Common myeloid progenitor, CD34-positive (primary cell): ENCODE data around the gene MS4A2.
"Not testable (repeated sequence)": the region's sequence is repeated elsewhere in the genome, so short reads cannot be mapped to it uniquely, and the experiment has no call there.

ENCODE experiments used
- CTCF ChIA-PET: fragments of 350-600 bp; sonication (Branson Sonifier 250); formaldehyde crosslinking; loops from one replicate; lab custom pipeline; 2021; ENCODE audit warnings: antibody characterized with exemption; lab: Charles Lee
- POLR2A ChIA-PET: fragments of 350-600 bp; sonication (Branson Sonifier 250); formaldehyde crosslinking; loops from one replicate; lab custom pipeline; 2021; ENCODE audit warnings: antibody characterized with exemption; lab: Charles Lee
- DNase-seq, 3 donors: peaks; one replicate each; pipeline versions ENCODE4 v3.0.0 to v3.0.0-alpha.2; 2013
- H3K27ac ChIP-seq, 2 experiments: 1 replicate in 1 of 2; 2 replicates in 1 of 2; pipeline ENCODE4 v1.7.0; 2013; ENCODE audit warnings: inconsistent platforms in 2 of 2, low read length in 2 of 2, mild to moderate bottlenecking in 2 of 2, low read depth in 1 of 2, moderate library complexity in 1 of 2; ENCODE audit not compliant: severe bottlenecking in 2 of 2, insufficient read depth in 1 of 2, poor library complexity in 1 of 2
- H3K27me3 ChIP-seq, 5 experiments: replicated peaks in 2 of 5; 1 replicate in 3 of 5; 2 replicates in 2 of 5; pipeline versions ENCODE4 v1.6.1 to v1.7.0; 2013; ENCODE audit warnings: low read length in 4 of 5, mild to moderate bottlenecking in 2 of 5, moderate library complexity in 2 of 5, inconsistent platforms in 1 of 5; ENCODE audit not compliant: insufficient read depth in 5 of 5, control insufficient read depth in 4 of 5
- H3K36me3 ChIP-seq, 4 experiments: 1 replicate in 2 of 4; 2 replicates in 2 of 4; pipeline versions ENCODE4 v1.6.1 to v1.7.0; 2013; ENCODE audit warnings: low read length in 3 of 4, control low read depth in 1 of 4, mild to moderate bottlenecking in 1 of 4; ENCODE audit not compliant: control insufficient read depth in 4 of 4, insufficient read depth in 4 of 4
- H3K4me1 ChIP-seq, 4 experiments: 1 replicate in 3 of 4; 2 replicates in 1 of 4; pipeline versions ENCODE4 v1.6.1 to v1.7.1; 2013; ENCODE audit warnings: low read length in 3 of 4, mild to moderate bottlenecking in 3 of 4, control low read depth in 1 of 4, inconsistent platforms in 1 of 4, moderate library complexity in 1 of 4; ENCODE audit not compliant: control insufficient read depth in 4 of 4, insufficient read depth in 4 of 4; ENCODE audit errors: control extremely low read depth in 1 of 4
- H3K4me3 ChIP-seq, 7 experiments: 1 replicate in 4 of 7; 2 replicates in 3 of 7; pipeline versions ENCODE4 v1.5.1 to v1.7.0; 2013; ENCODE audit warnings: mild to moderate bottlenecking in 7 of 7, low read length in 6 of 7, moderate library complexity in 6 of 7, inconsistent platforms in 2 of 7, low read depth in 2 of 7, control low read depth in 1 of 7; ENCODE audit not compliant: insufficient read depth in 4 of 7, control insufficient read depth in 1 of 7; ENCODE audit errors: extremely low read depth in 1 of 7
- H3K9me3 ChIP-seq, 5 experiments: 1 replicate in 4 of 5; 2 replicates in 1 of 5; pipeline versions ENCODE4 v1.6.1 to v1.7.1; 2013; ENCODE audit warnings: low read length in 4 of 5, mild to moderate bottlenecking in 2 of 5, inconsistent platforms in 1 of 5, low read depth in 1 of 5, moderate library complexity in 1 of 5; ENCODE audit not compliant: control insufficient read depth in 4 of 5, insufficient read depth in 2 of 5; ENCODE audit errors: control extremely low read depth in 1 of 5
- WGBS: methylation state at CpG from one replicate; pipeline ENCODE4 v1.1.5; 2013; ENCODE audit not compliant: insufficient coverage; 5-methylcytosine and 5-hydroxymethylcytosine counted together

MS4A2 gene

GRCh38 chr11:60064111-60064510 is 24.4 kb upstream of the MS4A2 start:
- CTCF ChIA-PET, result no interaction called here
- POLR2A ChIA-PET, result no interaction called here
- H3K27ac ChIP-seq, result no peak overlapping the region
- H3K4me3 ChIP-seq, result peak overlapping the region in 1 of 7 experiments; percentile 30
- H3K4me1 ChIP-seq, result peaks cover 4 to 13% (median 10%) of the 10 kb centered on the region in 4 experiments
- no peaks in the 10 kb centered on the region for H3K9me3 ChIP-seq
- WGBS, result no CpG with 5 or more reads among the region's 1 CpG
- H3K36me3 ChIP-seq, result no peaks in the 10 kb centered on the region
- H3K27me3 ChIP-seq, result no peaks in the 10 kb centered on the region
- DNase-seq, result peak; percentile 46 to 80 (median 66)

GRCh38 chr11:60065801-60066200 is 22.7 kb upstream of the MS4A2 start:
- Histone ChIP-seq H3K27ac (no peak overlapping the region), H3K4me3 (no peak overlapping the region), H3K9me3 (no peaks in the 10 kb centered on the region), H3K4me1 (peaks cover 8 to 18% (median 12%) of the 10 kb centered on the region in 4 experiments), H3K27me3 (no peaks in the 10 kb centered on the region), H3K36me3 (no peaks in the 10 kb centered on the region)
- no peak for DNase-seq
- WGBS, result 100% methylated on average over 1 of the region's 1 CpG
- ChIA-PET CTCF (no interaction called here), POLR2A (no interaction called here)

GRCh38 chr11:60069450-60069849 is 19.0 kb upstream of the MS4A2 start:
- POLR2A ChIA-PET, result no interaction called here
- Histone ChIP-seq H3K27ac (no peak overlapping the region), H3K36me3 (no peaks in the 10 kb centered on the region), H3K9me3 (no peaks in the 10 kb centered on the region), H3K4me1 (peaks cover 5 to 10% (median 8%) of the 10 kb centered on the region in 4 experiments), H3K27me3 (no peaks in the 10 kb centered on the region), H3K4me3 (no peak overlapping the region)
- CTCF ChIA-PET, result interaction anchor here (1.0 kb wide), 1 partner anchor 18 kb away, joined by 3 read pairs; no protein-coding TSS in a partner anchor
- no peak for DNase-seq
- 0% methylated on average over 1 of the region's 2 CpGs for WGBS

GRCh38 chr11:60071644-60072043 is 16.8 kb upstream of the MS4A2 start:
- POLR2A ChIA-PET, result interaction anchor here (0.6 kb wide), 1 partner anchor 20 kb away, joined by 3 read pairs; no protein-coding TSS in a partner anchor
- H3K27ac ChIP-seq, CTCF ChIA-PET, H3K4me3 ChIP-seq, H3K9me3 ChIP-seq, H3K27me3 ChIP-seq, H3K36me3 ChIP-seq: not testable (repeated sequence)
- 92% methylated on average over 2 of the region's 6 CpGs for WGBS
- DNase-seq, result peak in 1 of 3 donors; percentile 57
- peaks cover 0 to 11% (median 6%) of the 10 kb centered on the region in 4 experiments for H3K4me1 ChIP-seq

GRCh38 chr11:60077216-60077817 is 11.1 kb upstream of the MS4A2 start:
- no peak for DNase-seq
- H3K4me1 ChIP-seq, result peaks cover 0 to 3% (median 0%) of the 10 kb centered on the region in 4 experiments
- 95% methylated on average over 15 of the region's 15 CpGs for WGBS
- CTCF ChIA-PET, result interaction anchor here (0.6 kb wide), 1 partner anchor 16 kb away, joined by 3 read pairs; no protein-coding TSS in a partner anchor
- no peaks in the 10 kb centered on the region for H3K36me3 ChIP-seq
- POLR2A ChIA-PET, result interaction anchor here (0.6 kb wide), 1 partner anchor 237 kb away, joined by 3 read pairs; no protein-coding TSS in a partner anchor
- H3K27ac ChIP-seq, result no peak overlapping the region
- H3K4me3 ChIP-seq, result no peak overlapping the region
- no peaks in the 10 kb centered on the region for H3K27me3 ChIP-seq
- peaks cover 0 to 6% (median 0%) of the 10 kb centered on the region in 5 experiments for H3K9me3 ChIP-seq

- ChIA-PET CTCF (no interaction called here), POLR2A (interaction anchor here (0.6 to 1.0 kb wide), 2 partner anchors 221 to 237 kb away, joined by 3 read pairs; no protein-coding TSS in a partner anchor)
- H3K36me3 ChIP-seq, result no peaks in the 10 kb centered on the region
- no peaks in the 10 kb centered on the region for H3K27me3 ChIP-seq
- peak in 1 of 3 donors; percentile 12 for DNase-seq
- no peak overlapping the region for H3K27ac ChIP-seq
- peaks cover 0 to 6% (median 0%) of the 10 kb centered on the region in 5 experiments for H3K9me3 ChIP-seq
- peaks cover 0 to 3% (median 0%) of the 10 kb centered on the region in 4 experiments for H3K4me1 ChIP-seq
- H3K4me3 ChIP-seq, result no peak overlapping the region
- WGBS, result 80% methylated on average over 1 of the region's 1 CpG
Measured at GRCh38 chr11:60077981-60078380, 10.5 kb upstream of the MS4A2 start.

- H3K9me3 ChIP-seq, result peaks cover 0 to 6% (median 0%) of the 10 kb centered on the region in 5 experiments
- ChIA-PET CTCF (no interaction called here), POLR2A (interaction anchor here (1.0 kb wide), 1 partner anchor 222 kb away, joined by 3 read pairs; no protein-coding TSS in a partner anchor)
- peaks cover 0 to 3% (median 0%) of the 10 kb centered on the region in 4 experiments for H3K4me1 ChIP-seq
- no peaks in the 10 kb centered on the region for H3K27me3 ChIP-seq
- DNase-seq, result peak in 2 of 3 donors; percentile 20 to 53
- no peak overlapping the region for H3K4me3 ChIP-seq
- H3K27ac ChIP-seq, result no peak overlapping the region
- H3K36me3 ChIP-seq, result no peaks in the 10 kb centered on the region
- WGBS, result 100% methylated on average over 2 of the region's 4 CpGs
Measured at GRCh38 chr11:60078745-60079144, 9.7 kb upstream of the MS4A2 start.
